Osteoblast (primary cell): ENCODE data around the gene ASPDH. TPM values are rescaled to one million over a fixed set of nuclear protein-coding genes. Genes with fewer than 3 reads are reported as not detected.

Experiments used
- DNase-seq: peaks from one replicate; pipeline ENCODE4 v3.0.0; 2011; ENCODE audit warnings: low spot score, mixed read lengths; ENCODE audit not compliant: insufficient read length; ENCODE audit errors: missing footprints
- H2AFZ ChIP-seq: 2 replicates; pipeline ENCODE4 v1.6.0; 2011; ENCODE audit warnings: mild to moderate bottlenecking, low read length
- H3K27ac ChIP-seq: 2 replicates; pipeline ENCODE4 v1.5.1; 2011; ENCODE audit warnings: mild to moderate bottlenecking, low read depth, low read length, moderate library complexity
- H3K27me3 ChIP-seq: 2 replicates; pipeline ENCODE4 v1.6.0; 2012; ENCODE audit warnings: mild to moderate bottlenecking, control low read depth, inconsistent platforms, low read length, moderate library complexity; ENCODE audit not compliant: insufficient read depth
- H3K36me3 ChIP-seq: 2 replicates; pipeline ENCODE4 v1.5.1; 2011; ENCODE audit warnings: mild to moderate bottlenecking, low read length, control low read depth, moderate library complexity; ENCODE audit not compliant: insufficient read depth
- H3K4me1 ChIP-seq: 2 replicates; pipeline ENCODE4 v1.5.1; 2011; ENCODE audit warnings: mild to moderate bottlenecking, low read length, control low read depth, moderate library complexity; ENCODE audit not compliant: insufficient read depth
- H3K4me2 ChIP-seq: 2 replicates; pipeline ENCODE4 v1.6.0; 2011; ENCODE audit warnings: mild to moderate bottlenecking, low read length; ENCODE audit not compliant: insufficient read depth
- H3K4me3 ChIP-seq: fragments of 200-600 bp; sonication (generic); 3 replicates; pipeline ENCODE4 v1.5.1; 2012; ENCODE audit warnings: mild to moderate bottlenecking, low read length, inconsistent platforms; ENCODE audit not compliant: insufficient read depth
- H3K79me2 ChIP-seq: 2 replicates; pipeline ENCODE4 v1.6.0; 2012; ENCODE audit warnings: mild to moderate bottlenecking, low read length, control low read depth, inconsistent platforms; ENCODE audit not compliant: insufficient read depth
- H3K9me3 ChIP-seq: 2 replicates; pipeline ENCODE4 v1.5.1; 2011; ENCODE audit warnings: low read depth, low read length, control low read depth
- H4K20me1 ChIP-seq: 2 replicates; pipeline ENCODE4 v1.6.0; 2012; ENCODE audit warnings: mild to moderate bottlenecking, low read length, control low read depth; ENCODE audit not compliant: insufficient read depth
- CTCF ChIP-seq: IDR thresholded peaks from 2 replicates; pipeline ENCODE4 v1.5.1; 2011; ENCODE audit warnings: mild to moderate bottlenecking, low read depth, low read length, moderate library complexity; ENCODE audit errors: extremely low read depth
- total RNA-seq: library from RNA; depleted of rRNA; stranded (reverse); fragments of >200 nt; gene quantifications from 2 replicates; pipeline ENCODE4 v1.2.3, GENCODE V29; 2012

Gene ASPDH
- total RNA-seq, 1 donor, result not detected

DNA sequence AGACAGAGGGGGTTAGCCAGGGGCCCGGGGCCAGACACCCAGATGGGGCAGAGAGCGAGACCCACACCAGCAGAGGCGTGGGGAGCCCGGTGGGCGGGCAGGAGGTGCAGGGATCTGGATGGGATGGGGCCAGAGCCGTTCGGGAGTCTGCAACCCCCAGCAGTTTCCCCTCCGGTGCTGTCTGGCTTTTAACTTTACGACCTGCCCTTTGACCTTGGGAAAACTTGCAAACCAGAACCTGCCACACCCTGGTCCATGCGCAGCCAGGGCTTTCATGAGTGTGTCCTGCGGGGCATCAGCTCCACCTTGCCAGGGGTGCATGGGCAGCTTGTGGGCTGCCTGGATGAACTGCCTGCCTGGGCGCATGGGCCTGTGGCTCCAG lies 12.5 kb downstream of the ASPDH start:
- Histone ChIP-seq H3K9me3 (no peaks in the 10 kb centered on the region), H3K36me3 (no peaks in the 10 kb centered on the region), H3K4me2 (no peak overlapping the region), H3K27me3 (peaks cover 5% of the 10 kb centered on the region), H2AFZ (no peak overlapping the region), H3K4me3 (no peak overlapping the region), H3K27ac (no peak overlapping the region), H3K79me2 (no peaks in the 10 kb centered on the region), H3K4me1 (no peaks in the 10 kb centered on the region), H4K20me1 (no peaks in the 10 kb centered on the region)
- no peak for TF ChIP-seq CTCF
- DNase-seq, result no peak

DNA sequence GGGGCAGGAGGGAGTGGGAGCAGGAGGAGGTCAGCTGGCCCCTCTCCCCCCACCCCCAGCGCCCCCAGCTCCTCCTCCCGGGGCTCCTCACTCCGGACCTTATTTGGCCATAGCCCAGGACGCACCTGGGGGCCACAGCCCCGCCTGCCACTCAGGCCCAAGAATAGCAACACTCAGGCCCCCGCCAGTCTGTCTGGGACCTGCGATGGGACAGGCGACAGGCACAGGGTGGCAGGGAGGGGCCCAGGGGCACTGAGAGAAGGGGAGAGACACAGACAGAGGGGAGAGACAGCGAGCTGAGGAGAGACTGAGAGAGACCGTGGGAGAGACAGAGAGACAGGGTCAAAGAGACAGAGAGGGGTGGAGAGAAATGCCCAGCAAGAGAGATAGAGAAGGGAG lies 13.0 kb downstream of the ASPDH start:
- H3K4me3 ChIP-seq, result no peak overlapping the region
- H3K9me3 ChIP-seq, result no peaks in the 10 kb centered on the region
- DNase-seq, result no peak
- H3K27me3 ChIP-seq, result peaks cover 5% of the 10 kb centered on the region
- no peaks in the 10 kb centered on the region for H3K79me2 ChIP-seq
- no peak overlapping the region for H2AFZ ChIP-seq
- no peak overlapping the region for H3K4me2 ChIP-seq
- H3K27ac ChIP-seq, result no peak overlapping the region
- TF ChIP-seq CTCF, result no peak
- H4K20me1 ChIP-seq, result no peaks in the 10 kb centered on the region
- H3K36me3 ChIP-seq, result no peaks in the 10 kb centered on the region
- H3K4me1 ChIP-seq, result no peaks in the 10 kb centered on the region

- H3K4me2 ChIP-seq, result no peak overlapping the region
- no peak overlapping the region for H2AFZ ChIP-seq
- peaks cover 5% of the 10 kb centered on the region for H3K27me3 ChIP-seq
- no peak for DNase-seq
- H3K27ac ChIP-seq, result no peak overlapping the region
- no peaks in the 10 kb centered on the region for H3K9me3 ChIP-seq
- no peak for TF ChIP-seq CTCF
- no peaks in the 10 kb centered on the region for H3K4me1 ChIP-seq
- no peaks in the 10 kb centered on the region for H3K36me3 ChIP-seq
- no peaks in the 10 kb centered on the region for H3K79me2 ChIP-seq
- H3K4me3 ChIP-seq, result no peak overlapping the region
- no peaks in the 10 kb centered on the region for H4K20me1 ChIP-seq
Observed at GRCh38 chr19:50500060-50500752, 13.5 kb downstream of the ASPDH start.

- Histone ChIP-seq H3K36me3 (no peaks in the 10 kb centered on the region), H3K4me2 (no peak overlapping the region), H4K20me1 (no peaks in the 10 kb centered on the region), H3K79me2 (no peaks in the 10 kb centered on the region), H3K27ac (no peak overlapping the region), H3K4me1 (no peaks in the 10 kb centered on the region), H3K4me3 (no peak overlapping the region), H2AFZ (no peak overlapping the region), H3K27me3 (peaks cover 5% of the 10 kb centered on the region), H3K9me3 (no peaks in the 10 kb centered on the region)
- TF ChIP-seq CTCF, result no peak
- DNase-seq, result no peak
Observed at GRCh38 chr19:50498219-50499056, 15.3 kb downstream of the ASPDH start.
